HG03342 (cell line): ENCODE data around the gene FNBP1.

Experiments
- ATAC-seq: cut with Tn5 transposase; IDR thresholded peaks from one replicate; pipeline ENCODE4 v1.9.1; 2021; ENCODE audit warnings: mild to moderate bottlenecking, moderate library complexity; ENCODE audit not compliant: unreplicated experiment

Gene FNBP1

DNA sequence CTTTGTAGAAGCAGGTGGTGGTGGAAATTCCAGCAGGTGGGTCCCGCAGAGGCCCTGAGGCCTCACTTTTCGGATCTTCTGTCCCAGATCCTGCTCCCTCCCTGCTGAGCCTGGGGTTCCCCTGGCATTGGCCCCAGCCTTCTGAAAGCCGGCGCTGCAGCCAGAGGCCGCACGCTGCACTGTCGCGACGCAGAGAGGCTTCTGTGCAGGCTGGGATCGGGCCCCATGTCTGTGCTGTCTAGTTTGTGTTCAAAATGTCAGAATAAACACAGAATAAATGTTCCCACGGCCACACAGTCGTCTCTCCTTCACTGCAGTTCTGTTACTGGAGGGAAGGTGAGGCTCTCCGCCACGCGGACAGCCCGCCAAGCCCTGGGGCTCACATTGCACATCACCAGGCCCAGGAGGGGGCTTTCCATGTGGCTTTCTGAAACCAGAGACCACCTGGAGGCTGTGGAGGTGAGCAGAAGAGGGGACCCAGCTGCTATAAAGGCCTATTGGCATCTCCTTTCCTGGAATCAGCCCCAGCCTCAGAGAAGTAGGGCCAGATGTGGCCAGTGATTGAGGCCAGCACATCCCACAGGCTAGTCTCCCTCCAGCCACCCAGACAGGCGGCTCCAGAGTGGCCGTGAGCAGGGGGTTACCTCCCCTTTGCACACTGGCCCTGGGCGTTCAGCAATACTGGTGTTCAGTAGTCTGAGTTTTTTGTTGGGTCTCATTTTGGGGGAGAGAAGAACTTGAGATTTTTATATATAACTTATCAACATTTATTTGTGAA is 161.3 kb downstream of the FNBP1 start:
- no peak for ATAC-seq

GRCh38 chr9:129880654-129881546 is 162.1 kb downstream of the FNBP1 start:
- ATAC-seq: no peak

- ATAC-seq: no peak
These were observed 162.9 kb downstream of the FNBP1 start for GRCh38 chr9:129879991-129880653.

GRCh38 chr9:129879103-129879699 is 163.8 kb downstream of the FNBP1 start:
- ATAC-seq: no peak

DNA sequence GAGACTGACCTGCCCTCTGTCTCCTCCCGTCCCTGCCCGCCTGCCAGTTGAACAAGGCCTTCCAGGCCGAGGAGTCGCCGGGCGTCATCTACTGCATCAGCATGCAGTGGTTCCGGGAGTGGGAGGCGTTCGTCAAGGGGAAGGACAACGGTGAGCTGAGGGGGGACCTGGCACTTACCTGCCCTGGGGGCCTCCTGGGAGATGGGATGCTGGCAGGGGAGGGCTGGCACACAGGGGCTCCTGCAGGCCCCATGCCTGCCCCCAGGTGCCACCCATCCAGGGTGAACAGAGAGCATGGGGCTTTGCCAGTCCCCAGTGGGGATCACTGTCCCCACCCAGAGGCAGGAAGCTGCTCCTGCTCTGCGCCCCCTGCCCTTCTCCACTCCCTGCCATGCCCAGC is 164.7 kb downstream of the FNBP1 start:
- no peak for ATAC-seq

DNA sequence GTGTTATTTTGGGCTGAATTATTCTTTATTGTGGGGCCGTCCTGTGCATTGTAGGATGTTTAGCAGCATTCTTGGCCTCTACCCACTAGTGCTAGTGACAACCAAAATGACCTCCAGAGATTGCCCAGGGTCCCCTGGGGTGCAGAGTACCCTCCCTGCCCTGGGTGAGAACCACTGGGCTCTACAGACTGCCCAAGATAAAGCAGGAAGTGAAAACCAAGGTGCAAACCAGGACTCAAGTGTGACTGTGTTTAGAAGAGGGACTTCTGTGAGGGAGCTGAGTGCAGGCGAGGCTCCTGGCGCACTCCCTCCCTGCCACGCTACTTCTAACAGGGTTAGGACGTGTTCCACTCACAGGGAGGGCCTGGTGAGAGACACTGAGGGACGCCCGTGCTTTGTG is 166.2 kb downstream of the FNBP1 start:
- no peak for ATAC-seq

DNA sequence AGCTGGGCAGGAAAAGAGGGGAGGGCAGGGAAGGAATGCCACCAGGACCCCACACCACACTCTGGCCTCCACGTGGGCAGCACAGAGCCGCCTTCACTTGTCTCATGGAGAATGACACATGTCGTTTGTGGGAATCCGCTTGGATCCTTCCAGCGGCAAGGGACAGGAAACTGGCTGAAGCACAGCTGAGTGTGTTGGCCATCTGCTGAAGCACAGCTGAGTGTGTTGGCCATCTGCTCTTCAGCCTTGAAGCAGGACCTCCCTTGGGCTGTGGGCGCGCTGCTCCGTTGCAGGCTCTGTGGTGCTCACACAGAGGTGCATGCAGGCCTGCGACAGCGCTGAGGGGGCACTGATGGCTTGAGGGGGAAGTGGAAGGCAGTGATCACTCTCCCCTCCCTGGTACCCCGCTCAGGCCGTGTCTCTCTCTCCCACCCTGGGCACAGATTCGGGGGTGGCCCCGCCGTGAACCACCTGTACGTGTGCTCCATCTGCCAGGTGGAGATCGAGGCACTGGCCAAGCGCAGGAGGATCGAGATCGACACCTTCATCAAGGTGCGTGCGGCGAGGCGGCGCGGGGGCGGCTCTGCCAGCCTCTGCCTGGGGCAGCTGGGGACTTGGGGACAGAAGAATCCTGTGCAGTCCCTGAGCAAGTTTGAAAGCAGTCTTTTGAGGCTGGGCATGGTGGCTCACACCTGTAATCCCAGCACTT is 167.1 kb downstream of the FNBP1 start:
- no peak for ATAC-seq

DNA sequence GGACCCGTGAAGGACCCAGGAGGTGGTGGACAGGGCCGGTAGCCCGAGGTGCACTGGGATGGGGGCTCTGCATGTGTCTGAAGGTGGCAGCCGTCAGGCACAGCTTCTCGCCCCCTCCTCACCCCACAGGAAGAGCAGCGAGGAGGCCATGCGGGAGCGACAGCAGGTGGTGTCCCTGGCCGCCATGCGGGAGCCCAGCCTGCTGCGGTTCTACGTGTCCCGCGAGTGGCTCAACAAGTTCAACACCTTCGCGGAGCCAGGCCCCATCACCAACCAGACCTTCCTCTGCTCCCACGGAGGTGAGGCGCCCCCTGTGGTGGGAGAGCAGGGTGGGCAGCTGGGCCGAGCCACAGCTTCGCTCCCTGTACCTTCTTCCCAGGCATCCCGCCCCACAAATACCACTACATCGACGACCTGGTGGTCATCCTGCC is 167.8 kb downstream of the FNBP1 start:
- ATAC-seq: no peak

- no peak for ATAC-seq
These were observed 168.5 kb downstream of the FNBP1 start for GRCh38 chr9:129874261-129875101.

DNA sequence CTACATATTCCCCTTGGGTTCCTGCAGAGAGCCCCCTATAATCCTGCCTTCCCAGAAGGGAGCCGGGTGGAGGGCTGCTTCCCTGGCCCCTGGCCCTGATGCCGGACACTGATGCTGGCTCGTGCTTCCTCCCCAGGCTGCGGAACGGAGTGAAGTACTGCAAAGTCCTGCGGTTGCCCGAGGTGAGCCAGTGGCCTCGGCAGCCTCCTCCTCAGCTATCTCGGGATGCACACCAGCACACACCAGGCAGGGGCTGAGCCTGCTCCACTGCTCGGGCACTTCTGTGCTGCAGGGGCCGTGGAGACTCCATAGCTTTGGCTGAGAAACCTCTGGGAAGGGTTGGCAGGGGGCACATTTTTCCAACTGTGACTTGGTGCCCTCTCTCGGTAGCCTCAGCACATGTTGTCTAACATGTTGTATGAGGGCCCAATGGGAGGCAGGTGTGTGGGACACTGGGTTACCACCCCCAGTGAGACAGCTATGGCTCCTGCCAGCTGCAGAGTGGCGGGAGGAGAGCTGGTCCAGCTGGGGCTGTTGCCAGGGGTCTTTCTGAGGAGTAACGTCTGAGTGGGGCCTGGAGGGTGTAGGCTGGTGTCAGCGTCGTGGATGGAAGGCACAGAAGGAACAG is 169.3 kb downstream of the FNBP1 start:
- ATAC-seq: no peak

- ATAC-seq: no peak
These were observed 171.9 kb downstream of the FNBP1 start for GRCh38 chr9:129871046-129871445.

- no peak for ATAC-seq
These were observed 173.1 kb downstream of the FNBP1 start for GRCh38 chr9:129869585-129870501.

DNA sequence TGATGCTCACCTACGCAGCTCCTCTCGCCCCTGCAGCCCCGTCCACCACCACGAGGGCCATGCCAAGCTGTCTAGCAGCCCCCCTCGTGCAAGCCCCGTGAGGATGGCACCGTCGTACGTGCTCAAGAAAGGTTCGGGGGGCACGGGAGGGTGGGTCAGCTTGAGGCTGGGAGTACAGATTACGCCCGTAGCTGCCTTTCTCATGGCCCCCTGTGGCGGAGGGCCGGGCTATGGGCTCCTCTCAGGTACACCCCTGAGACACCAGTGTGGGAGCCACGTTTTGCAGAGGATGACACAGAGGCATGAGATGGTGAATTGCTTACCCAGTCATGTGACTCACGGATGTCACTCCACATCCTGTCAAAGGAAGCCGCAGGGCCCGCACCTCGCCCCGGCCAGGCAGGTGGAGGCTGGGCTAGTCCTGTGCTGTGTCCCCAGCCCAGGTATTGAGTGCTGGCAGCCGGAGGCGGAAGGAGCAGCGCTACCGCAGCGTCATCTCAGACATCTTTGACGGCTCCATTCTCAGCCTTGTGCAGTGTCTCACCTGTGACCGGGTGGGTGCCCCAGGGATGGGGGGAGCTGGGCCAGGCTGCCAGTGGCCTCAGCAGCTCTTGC is 174.0 kb downstream of the FNBP1 start:
- no peak for ATAC-seq

DNA sequence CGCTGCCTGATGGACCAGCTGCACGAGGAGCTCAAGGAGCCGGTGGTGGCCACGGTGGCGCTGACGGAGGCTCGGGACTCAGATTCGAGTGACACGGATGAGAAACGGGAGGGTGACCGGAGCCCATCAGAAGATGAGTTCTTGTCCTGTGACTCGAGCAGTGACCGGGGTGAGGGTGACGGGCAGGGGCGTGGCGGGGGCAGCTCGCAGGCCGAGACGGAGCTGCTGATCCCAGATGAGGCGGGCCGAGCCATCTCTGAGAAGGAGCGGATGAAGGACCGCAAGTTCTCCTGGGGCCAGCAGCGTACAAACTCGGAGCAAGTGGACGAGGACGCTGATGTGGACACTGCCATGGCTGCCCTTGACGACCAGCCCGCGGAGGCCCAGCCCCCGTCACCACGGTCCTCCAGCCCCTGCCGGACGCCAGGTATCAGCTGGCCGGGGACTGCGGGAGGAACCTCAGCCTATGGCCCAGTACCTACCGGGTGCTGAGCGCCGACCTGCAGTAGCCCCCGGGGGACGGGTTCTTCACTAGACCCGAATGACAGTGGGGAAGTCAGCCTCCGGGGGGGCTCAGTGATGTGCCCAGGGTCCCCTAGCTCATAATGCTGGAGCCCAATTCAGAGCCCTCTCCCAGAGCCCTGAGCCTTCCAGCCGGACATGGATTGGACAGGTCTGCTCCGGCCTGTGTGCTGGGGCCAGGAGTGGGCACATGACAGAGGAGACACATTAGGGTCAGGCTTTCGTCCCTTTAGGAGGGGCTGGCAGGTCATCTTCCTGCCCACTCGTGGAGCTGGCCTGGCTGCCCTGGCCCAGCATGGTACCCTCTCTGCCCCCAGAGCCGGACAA is 174.7 kb downstream of the FNBP1 start:
- ATAC-seq: no peak

- ATAC-seq: no peak
These were observed 175.6 kb downstream of the FNBP1 start for GRCh38 chr9:129867136-129868022.
